Keratinocyte (primary cell): ENCODE measurements around the gene BRPF1. TPM values are rescaled to one million over a fixed set of nuclear protein-coding genes. Genes with fewer than 3 reads are reported as not detected.

Experiments used
- DNase-seq: peaks from one replicate; pipeline ENCODE4 v3.0.0-alpha.2; 2011; ENCODE audit warnings: low read depth, missing footprints, low spot score
- FAIRE-seq: peaks from 2 replicates; lab custom pipeline; 2011; peaks lifted over from hg19 to GRCh38; lab: Jason Lieb, UNC
- H2AFZ ChIP-seq: 2 replicates; pipeline ENCODE4 v1.6.0; 2012; ENCODE audit warnings: low read length, control low read depth, inconsistent platforms; ENCODE audit not compliant: control insufficient read depth
- H3K27ac ChIP-seq: 2 replicates; pipeline ENCODE4 v1.5.1; 2011; ENCODE audit warnings: low read length; ENCODE audit not compliant: control insufficient read depth, insufficient read depth
- H3K27me3 ChIP-seq: 3 replicates; pipeline ENCODE4 v1.6.0; 2011; ENCODE audit warnings: low read length; ENCODE audit not compliant: control insufficient read depth, insufficient read depth; ENCODE audit errors: extremely low read depth
- H3K36me3 ChIP-seq, 2 experiments: 2 replicates in 1 of 2; 3 replicates in 1 of 2; pipeline ENCODE4 v1.5.1; 2011; ENCODE audit warnings: low read length in 2 of 2, mild to moderate bottlenecking in 1 of 2; ENCODE audit not compliant: control insufficient read depth in 2 of 2, insufficient read depth in 2 of 2; ENCODE audit errors: extremely low read depth in 1 of 2
- H3K4me1 ChIP-seq: 3 replicates; pipeline ENCODE4 v1.5.1; 2011; ENCODE audit warnings: low read length; ENCODE audit not compliant: control insufficient read depth, insufficient read depth; ENCODE audit errors: extremely low read depth
- H3K4me2 ChIP-seq: 3 replicates; pipeline ENCODE4 v1.6.0; 2011; ENCODE audit warnings: low read depth, low read length; ENCODE audit not compliant: control insufficient read depth, insufficient read depth; ENCODE audit errors: extremely low read depth
- H3K4me3 ChIP-seq, 3 experiments: fragments of 200-600 bp in 1 of 3; sonication (generic) in 1 of 3; 2 replicates in 2 of 3; 3 replicates in 1 of 3; pipeline ENCODE4 v1.5.1; 2011 to 2016; ENCODE audit warnings: low read length in 3 of 3, mild to moderate bottlenecking in 3 of 3, control low read depth in 2 of 3, inconsistent platforms in 1 of 3, low read depth in 1 of 3, mixed read lengths in 1 of 3, mixed run types in 1 of 3, moderate library complexity in 1 of 3; ENCODE audit not compliant: control insufficient read depth in 2 of 3, insufficient read depth in 2 of 3; ENCODE audit errors: extremely low read depth in 1 of 3
- H3K79me2 ChIP-seq: 2 replicates; pipeline ENCODE4 v1.6.0; 2012; ENCODE audit warnings: low read length; ENCODE audit not compliant: control insufficient read depth, insufficient read depth
- H3K9ac ChIP-seq: 3 replicates; pipeline ENCODE4 v1.6.0; 2011; ENCODE audit warnings: low read length; ENCODE audit not compliant: control insufficient read depth, insufficient read depth; ENCODE audit errors: extremely low read depth
- H3K9me1 ChIP-seq: 3 replicates; pipeline ENCODE4 v1.6.0; 2011; ENCODE audit warnings: low read length; ENCODE audit not compliant: control insufficient read depth, insufficient read depth; ENCODE audit errors: extremely low read depth
- H3K9me3 ChIP-seq: 2 replicates; pipeline ENCODE4 v1.5.1; 2012; ENCODE audit warnings: low read depth, low read length; ENCODE audit not compliant: control insufficient read depth
- H4K20me1 ChIP-seq: 3 replicates; pipeline ENCODE4 v1.6.0; 2011; ENCODE audit warnings: low read length; ENCODE audit not compliant: control insufficient read depth, insufficient read depth; ENCODE audit errors: extremely low read depth
- CTCF ChIP-seq, 3 experiments: IDR thresholded peaks in 1 of 3; conservative IDR thresholded peaks in 1 of 3; optimal IDR thresholded peaks in 1 of 3; 2 replicates in 2 of 3; 3 replicates in 1 of 3; pipeline versions ENCODE3 to v1.5.1; 2011; ENCODE audit warnings: low read length in 3 of 3, mild to moderate bottlenecking in 3 of 3, moderate library complexity in 2 of 3, control low read depth in 1 of 3, inconsistent platforms in 1 of 3; ENCODE audit not compliant: insufficient read depth in 2 of 3; ENCODE audit errors: extremely low read depth in 1 of 3
- EZH2 ChIP-seq: IDR thresholded peaks from one replicate; pipeline ENCODE4 v1.6.1; 2012; ENCODE audit warnings: inconsistent platforms, mild to moderate bottlenecking, low read length, moderate library complexity
- dilution Hi-C: fragments of 300-500 bp; cut with MboI; formaldehyde crosslinking; loops from one replicate; pipeline ENCODE4 v1.7.0; 2020; ENCODE audit warnings: low sequenced_read_pairs; ENCODE audit not compliant: extremely low pct_ligation_motif_present
- polyA plus RNA-seq, 5 experiments: library from polyadenylated mRNA; depleted of rRNA in 3 of 5; stranded (reverse) in 3 of 5; stranded (forward) in 1 of 5; unstranded in 1 of 5; fragments of >200 nt; gene quantifications; 1 replicate in 1 of 5; 2 replicates in 3 of 5; 3 replicates in 1 of 5; pipeline versions ENCODE4 v1.2.1 to v1.2.3, GENCODE V29; 2011 to 2012; ENCODE audit warnings: missing spikeins in 2 of 5, low read depth in 1 of 5, low replicate concordance in 1 of 5

Gene BRPF1
- polyA plus RNA-seq, 1 donor (not counting 4 experiments of a cell fraction or from before 2014, with no cell fraction given) = 8.0 TPM

- Histone ChIP-seq H3K4me2 (no peak overlapping the region), H3K9me3 (no peaks in the 10 kb centered on the region), H3K36me3 (peaks cover 64 to 70% of the 10 kb centered on the region in 2 experiments), H3K27ac (no peak overlapping the region), H3K4me1 (no peaks in the 10 kb centered on the region), H4K20me1 (no peaks in the 10 kb centered on the region), H3K79me2 (peaks cover 8% of the 10 kb centered on the region), H2AFZ (no peak overlapping the region), H3K27me3 (no peaks in the 10 kb centered on the region), H3K9ac (no peak overlapping the region), H3K4me3 (no peak overlapping the region), H3K9me1 (no peaks in the 10 kb centered on the region)
- DNase-seq (no peak), FAIRE-seq (no peak)
- dilution Hi-C loops = no loop called here
- TF ChIP-seq CTCF (optimal IDR thresholded peaks at IDR 0.05 in 1 of 3, IDR thresholded peaks at IDR 0.05 in 1 of 3, conservative IDR thresholded peaks at IDR 0.05 in 1 of 3; ENCODE audit: extremely low read depth in 1 of 3, insufficient read depth in 2 of 3, low read length in 3 of 3) (no peak), EZH2 (no peak)
These were observed 12.0 kb downstream of the BRPF1 start for GRCh38 chr3:9743548-9743947.

GRCh38 chr3:9744162-9744561, 12.6 kb downstream of the BRPF1 start:
- FAIRE-seq (no peak), DNase-seq (no peak)
- no peak overlapping the region for H2AFZ ChIP-seq
- peaks cover 2% of the 10 kb centered on the region for H3K4me1 ChIP-seq
- no peak overlapping the region for H3K4me2 ChIP-seq
- no peaks in the 10 kb centered on the region for H4K20me1 ChIP-seq
- TF ChIP-seq EZH2 = no peak
- TF ChIP-seq CTCF (optimal IDR thresholded peaks at IDR 0.05 in 1 of 3, IDR thresholded peaks at IDR 0.05 in 1 of 3, conservative IDR thresholded peaks at IDR 0.05 in 1 of 3; ENCODE audit: extremely low read depth in 1 of 3, insufficient read depth in 2 of 3, low read length in 3 of 3) = no peak
- H3K27me3 ChIP-seq = no peaks in the 10 kb centered on the region
- no peak overlapping the region for H3K27ac ChIP-seq
- dilution Hi-C loops = no loop called here
- H3K9me1 ChIP-seq = no peaks in the 10 kb centered on the region
- no peaks in the 10 kb centered on the region for H3K9me3 ChIP-seq
- H3K4me3 ChIP-seq = no peak overlapping the region
- peaks cover 5% of the 10 kb centered on the region for H3K79me2 ChIP-seq
- H3K9ac ChIP-seq = no peak overlapping the region
- H3K36me3 ChIP-seq = peaks cover 59 to 65% of the 10 kb centered on the region in 2 experiments
